Coronary artery (tissue), 2 donors: Measurements from ENCODE around the gene MICAL3.

Source experiments
- DNase-seq: peaks from one replicate; pipeline ENCODE4 v3.0.0-alpha.2; 2017; ENCODE audit warnings: low spot score
- H3K27ac ChIP-seq, 2 donors: fragments of 200-600 bp; sonication (generic); one replicate each; pipeline ENCODE4 v1.5.1; 2016 to 2019
- H3K4me3 ChIP-seq: fragments of 200-600 bp; sonication (generic); 2 replicates; pipeline ENCODE4 v1.5.1; 2016; ENCODE audit warnings: mild to moderate bottlenecking, moderate library complexity
- TF ChIP-seq, protein P1 (sequence below): fragments of 200-600 bp; sonication (generic); IDR thresholded peaks from one replicate; pipeline ENCODE4 v1.5.1; 2019; ENCODE audit warnings: antibody characterized with exemption

Gene MICAL3

GRCh38 chr22:17867160-17867785, 157.1 kb downstream of the MICAL3 start:
- TF ChIP-seq, protein P1, sequence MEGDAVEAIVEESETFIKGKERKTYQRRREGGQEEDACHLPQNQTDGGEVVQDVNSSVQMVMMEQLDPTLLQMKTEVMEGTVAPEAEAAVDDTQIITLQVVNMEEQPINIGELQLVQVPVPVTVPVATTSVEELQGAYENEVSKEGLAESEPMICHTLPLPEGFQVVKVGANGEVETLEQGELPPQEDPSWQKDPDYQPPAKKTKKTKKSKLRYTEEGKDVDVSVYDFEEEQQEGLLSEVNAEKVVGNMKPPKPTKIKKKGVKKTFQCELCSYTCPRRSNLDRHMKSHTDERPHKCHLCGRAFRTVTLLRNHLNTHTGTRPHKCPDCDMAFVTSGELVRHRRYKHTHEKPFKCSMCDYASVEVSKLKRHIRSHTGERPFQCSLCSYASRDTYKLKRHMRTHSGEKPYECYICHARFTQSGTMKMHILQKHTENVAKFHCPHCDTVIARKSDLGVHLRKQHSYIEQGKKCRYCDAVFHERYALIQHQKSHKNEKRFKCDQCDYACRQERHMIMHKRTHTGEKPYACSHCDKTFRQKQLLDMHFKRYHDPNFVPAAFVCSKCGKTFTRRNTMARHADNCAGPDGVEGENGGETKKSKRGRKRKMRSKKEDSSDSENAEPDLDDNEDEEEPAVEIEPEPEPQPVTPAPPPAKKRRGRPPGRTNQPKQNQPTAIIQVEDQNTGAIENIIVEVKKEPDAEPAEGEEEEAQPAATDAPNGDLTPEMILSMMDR = no peak
- Histone ChIP-seq H3K27ac (peak overlapping the region in 1 of 2 donors; percentile 53), H3K4me3 (no peak overlapping the region)
- no peak for DNase-seq

DNA sequence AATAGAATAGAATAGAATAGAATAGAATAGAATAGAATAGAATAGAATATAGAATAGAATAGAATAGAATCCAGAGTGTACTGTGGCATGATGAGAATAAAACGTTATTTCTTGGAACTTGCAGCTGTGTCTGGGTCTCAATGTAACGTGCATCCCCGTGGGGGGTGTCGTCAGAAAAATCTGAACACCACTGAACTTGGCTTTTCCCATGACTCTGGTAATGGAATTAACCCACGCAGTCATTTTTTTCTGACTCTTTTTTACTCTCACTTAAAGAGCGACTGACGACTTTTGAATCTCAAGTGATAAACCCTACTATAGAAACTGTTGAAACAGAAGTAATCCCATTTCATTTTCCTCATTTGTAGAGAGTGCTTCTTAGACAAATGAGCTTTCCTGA, 157.7 kb downstream of the MICAL3 start:
- Histone ChIP-seq H3K4me3 (no peak overlapping the region), H3K27ac (no peak overlapping the region)
- TF ChIP-seq, protein P1 = no peak
- no peak for DNase-seq

DNA sequence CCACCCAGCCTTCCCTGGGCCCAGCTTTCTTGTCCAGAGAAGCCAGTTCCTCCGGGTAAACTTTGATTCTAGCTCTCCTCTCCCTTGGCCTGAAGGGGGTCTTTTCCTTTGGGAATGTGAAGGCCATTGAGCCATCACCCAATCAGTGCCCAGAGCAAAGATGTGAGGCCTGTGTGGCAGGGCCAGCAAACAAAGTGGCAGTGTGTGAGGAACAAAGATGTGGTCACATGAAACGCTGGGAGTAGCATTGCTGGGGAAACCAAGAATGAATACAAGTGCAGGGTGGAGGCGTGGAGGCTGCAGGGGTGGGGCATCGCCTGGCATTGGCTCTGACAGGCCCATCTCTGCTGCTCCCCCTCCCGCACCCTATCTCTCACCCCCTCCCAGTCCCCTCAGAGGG, 158.2 kb downstream of the MICAL3 start:
- DNase-seq = no peak
- H3K4me3 ChIP-seq = no peak overlapping the region
- peak overlapping the region in 1 of 2 donors; percentile 48 for H3K27ac ChIP-seq
- TF ChIP-seq, protein P1 = no peak

DNA sequence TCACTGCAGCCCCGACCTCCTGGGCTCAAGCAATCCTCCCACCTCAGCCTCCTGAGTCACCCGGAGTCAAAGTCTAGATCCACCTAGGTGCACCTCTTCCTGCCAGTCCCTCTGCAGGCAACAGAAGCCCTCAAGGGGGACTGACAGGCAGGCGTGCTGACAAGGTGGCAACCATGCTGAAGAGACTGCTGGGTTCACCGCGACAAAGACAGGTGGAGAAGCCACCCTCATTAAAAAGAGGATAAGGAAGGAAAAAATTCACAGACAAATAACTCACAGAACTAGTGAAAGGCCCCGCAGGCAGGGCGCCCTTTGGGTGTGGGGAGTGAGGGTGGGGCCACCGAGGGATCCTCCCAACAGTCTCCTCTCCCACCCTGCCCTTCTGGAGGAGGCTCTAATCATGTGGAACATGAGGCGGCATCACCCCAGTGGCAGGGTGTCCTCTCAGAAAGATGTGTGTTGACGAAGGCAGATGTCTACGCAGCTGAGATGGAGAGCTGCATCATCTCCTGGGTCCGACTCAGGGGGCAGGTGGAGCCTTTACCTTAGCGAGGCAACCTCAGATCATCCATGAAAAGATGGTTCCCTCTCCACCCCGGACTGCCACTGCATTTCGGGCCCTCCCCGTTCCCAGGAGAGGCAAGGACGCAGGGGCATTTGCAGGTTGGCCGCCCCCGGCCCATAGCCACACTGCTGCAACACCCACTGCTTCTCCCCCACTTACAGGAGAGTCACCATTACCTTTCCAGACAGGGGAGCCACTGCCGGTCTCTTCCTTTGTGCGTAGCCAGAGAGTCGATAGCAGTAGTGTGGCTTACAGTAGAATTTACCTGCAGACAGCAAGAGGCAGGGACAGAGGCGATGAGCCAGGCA, 158.9 kb downstream of the MICAL3 start:
- no peak for DNase-seq
- Histone ChIP-seq H3K4me3 (no peak overlapping the region), H3K27ac (peak overlapping the region in 1 of 2 donors; percentile 48)
- TF ChIP-seq, protein P1 = no peak

DNA sequence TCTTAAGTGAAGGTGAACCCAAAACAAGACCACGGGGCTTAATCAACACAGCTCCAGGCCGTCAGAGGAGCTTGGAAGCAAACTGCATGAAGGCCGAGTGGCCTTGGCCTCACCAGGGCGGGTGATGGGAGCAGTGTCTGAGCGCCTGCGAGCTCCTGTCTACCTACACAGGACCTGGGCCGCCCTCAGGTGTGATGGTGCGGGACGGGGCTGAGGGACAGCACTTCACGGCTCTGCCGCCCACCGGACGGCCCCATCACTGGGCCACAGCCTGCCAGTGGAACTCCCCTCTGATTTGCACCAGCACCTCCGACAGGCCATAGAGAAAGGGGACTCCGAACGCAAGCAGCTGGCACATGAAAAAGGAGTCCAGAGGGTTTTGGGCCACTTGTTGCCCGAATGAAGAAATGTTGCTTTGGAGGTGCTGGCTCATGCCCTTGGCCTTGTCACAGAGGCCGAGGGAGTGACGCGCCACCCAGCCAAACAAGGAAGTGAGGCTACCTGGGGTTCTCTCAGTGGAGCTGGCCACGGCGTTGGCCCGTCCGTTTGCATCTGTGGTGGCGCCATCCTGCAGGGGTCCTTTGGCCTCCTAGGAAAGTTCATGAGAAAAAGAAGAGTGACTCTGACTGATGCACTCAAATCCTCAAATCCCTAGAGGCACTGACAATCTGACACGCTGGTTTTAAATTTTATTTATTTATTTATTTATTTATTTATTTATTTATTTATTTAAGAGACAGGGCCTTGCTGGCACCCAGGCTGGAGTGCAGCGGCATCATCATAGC, 159.8 kb downstream of the MICAL3 start:
- TF ChIP-seq, protein P1 = no peak
- no peak overlapping the region for H3K27ac ChIP-seq
- no peak overlapping the region for H3K4me3 ChIP-seq
- no peak for DNase-seq

- no peak for DNase-seq
- TF ChIP-seq, protein P1 = no peak
- Histone ChIP-seq H3K4me3 (no peak overlapping the region), H3K27ac (no peak overlapping the region)
These were observed 161.6 kb downstream of the MICAL3 start for GRCh38 chr22:17862646-17863181.
